Kidney epithelial cell (primary cell): ENCODE results near the gene DSCAML1. TPM values are rescaled to one million over a fixed set of nuclear protein-coding genes. Genes with fewer than 3 reads are reported as not detected.

Experiments used
- DNase-seq: peaks from one replicate; pipeline ENCODE4 v3.0.0-alpha.2; 2010; ENCODE audit warnings: low read depth
- H3K27me3 ChIP-seq: 2 replicates; pipeline ENCODE4 v1.6.0; 2011; ENCODE audit warnings: low read length; ENCODE audit not compliant: control insufficient read depth, insufficient read depth
- H3K36me3 ChIP-seq: 2 replicates; pipeline ENCODE4 v1.5.1; 2011; ENCODE audit warnings: low read length; ENCODE audit not compliant: control insufficient read depth, insufficient read depth
- H3K4me3 ChIP-seq: 2 replicates; pipeline ENCODE4 v1.5.1; 2011; ENCODE audit warnings: low read depth, mild to moderate bottlenecking, control low read depth, low read length
- total RNA-seq: library from RNA; depleted of rRNA; stranded (reverse); fragments of >200 nt; gene quantifications from 2 replicates; pipeline ENCODE4 v1.2.3, GENCODE V29; 2015
- TF ChIP-seq, protein P1 (sequence below): IDR thresholded peaks from 2 replicates; pipeline ENCODE4 v1.5.1; 2011; ENCODE audit warnings: mild to moderate bottlenecking, moderate library complexity, low read length, control low read depth, inconsistent platforms; ENCODE audit not compliant: insufficient read depth, poor library complexity, severe bottlenecking

The DSCAML1 gene
- total RNA-seq, 1 donor from 2014 or later, result 3.1 TPM

DNA sequence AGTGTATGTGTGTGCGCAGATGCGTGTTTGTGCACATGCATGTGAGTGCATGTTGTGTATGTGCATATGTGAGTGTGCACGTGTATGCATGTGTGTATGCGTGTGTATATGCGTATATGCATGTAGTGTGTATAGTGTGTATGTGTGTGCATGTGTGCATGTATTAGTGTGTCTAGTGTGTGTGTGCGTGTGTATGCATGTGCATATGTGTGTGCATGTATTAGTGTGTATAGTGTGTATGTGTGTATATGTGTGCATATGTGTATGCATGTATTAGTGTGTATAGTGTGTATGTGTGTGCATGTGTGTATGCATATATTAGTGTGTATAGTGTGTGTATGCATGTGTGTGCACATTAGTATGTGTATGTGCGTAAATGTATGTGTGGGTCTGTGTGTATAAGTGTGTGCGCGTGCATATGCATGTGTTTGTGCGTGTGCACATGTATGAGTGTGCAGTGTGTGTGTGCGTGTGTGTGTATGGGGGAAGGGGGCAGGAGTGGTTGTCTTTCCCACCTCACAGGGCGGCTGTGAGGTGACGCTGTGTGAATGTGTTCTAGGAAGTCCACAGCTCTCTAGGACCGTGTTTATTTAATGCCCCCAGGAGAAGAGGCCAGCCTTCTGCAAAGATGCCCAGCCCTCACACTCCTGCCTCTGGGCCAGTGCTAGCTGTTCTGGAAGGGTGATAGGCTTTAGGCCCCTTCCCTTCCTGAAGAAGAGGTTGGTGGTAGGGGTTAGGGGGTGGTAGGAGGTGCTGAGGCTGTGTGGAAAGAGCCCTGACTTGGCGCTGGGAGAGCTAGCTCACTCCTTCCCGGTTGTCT lies 354.8 kb downstream of the DSCAML1 start:
- TF ChIP-seq, protein P1, sequence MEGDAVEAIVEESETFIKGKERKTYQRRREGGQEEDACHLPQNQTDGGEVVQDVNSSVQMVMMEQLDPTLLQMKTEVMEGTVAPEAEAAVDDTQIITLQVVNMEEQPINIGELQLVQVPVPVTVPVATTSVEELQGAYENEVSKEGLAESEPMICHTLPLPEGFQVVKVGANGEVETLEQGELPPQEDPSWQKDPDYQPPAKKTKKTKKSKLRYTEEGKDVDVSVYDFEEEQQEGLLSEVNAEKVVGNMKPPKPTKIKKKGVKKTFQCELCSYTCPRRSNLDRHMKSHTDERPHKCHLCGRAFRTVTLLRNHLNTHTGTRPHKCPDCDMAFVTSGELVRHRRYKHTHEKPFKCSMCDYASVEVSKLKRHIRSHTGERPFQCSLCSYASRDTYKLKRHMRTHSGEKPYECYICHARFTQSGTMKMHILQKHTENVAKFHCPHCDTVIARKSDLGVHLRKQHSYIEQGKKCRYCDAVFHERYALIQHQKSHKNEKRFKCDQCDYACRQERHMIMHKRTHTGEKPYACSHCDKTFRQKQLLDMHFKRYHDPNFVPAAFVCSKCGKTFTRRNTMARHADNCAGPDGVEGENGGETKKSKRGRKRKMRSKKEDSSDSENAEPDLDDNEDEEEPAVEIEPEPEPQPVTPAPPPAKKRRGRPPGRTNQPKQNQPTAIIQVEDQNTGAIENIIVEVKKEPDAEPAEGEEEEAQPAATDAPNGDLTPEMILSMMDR, result no peak
- peaks cover 23% of the 10 kb centered on the region for H3K27me3 ChIP-seq

DNA sequence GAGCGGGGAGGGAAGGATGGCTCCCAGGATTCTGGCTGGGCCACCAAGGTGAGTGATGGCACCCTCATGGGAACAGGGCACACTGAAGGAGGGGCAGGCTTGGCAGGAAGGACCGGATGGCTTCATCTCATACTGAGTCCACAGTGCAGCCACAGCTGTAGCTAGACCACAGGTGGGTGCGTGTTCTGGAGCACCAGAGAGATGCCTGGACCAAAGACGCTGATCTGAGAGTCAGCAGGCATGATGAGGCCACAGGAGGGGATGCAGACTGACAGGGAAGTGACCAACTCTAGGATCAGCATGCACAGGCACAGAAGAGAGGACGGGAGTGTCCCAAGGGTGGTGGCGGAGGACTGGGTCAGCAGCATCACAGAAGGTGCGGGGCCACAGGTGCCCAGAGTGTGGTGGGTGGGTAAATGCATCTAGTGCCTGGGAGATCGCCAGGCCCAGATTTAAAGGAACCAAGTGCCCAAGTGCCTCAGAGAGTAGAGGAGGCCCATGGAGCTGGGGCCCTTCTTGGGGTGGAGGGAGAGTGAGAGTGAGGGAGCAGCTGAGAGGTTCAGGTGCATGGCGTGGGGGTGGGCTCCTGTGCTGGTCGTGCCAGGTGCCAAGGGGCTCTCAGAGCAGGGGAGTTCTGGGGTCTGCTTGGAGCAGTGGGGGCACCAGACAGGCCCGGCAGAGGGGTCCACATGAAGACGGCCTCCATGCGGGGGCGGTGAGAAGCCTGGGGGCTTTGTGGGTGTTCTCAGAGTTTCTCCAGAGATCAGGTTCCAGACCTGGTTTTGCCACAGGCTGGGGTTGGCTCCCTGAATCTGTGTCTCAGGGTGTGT lies 355.7 kb downstream of the DSCAML1 start:
- no peaks in the 10 kb centered on the region for H3K36me3 ChIP-seq
- no peak overlapping the region for H3K4me3 ChIP-seq
- DNase-seq, result no peak
- TF ChIP-seq, protein P1, result no peak
- peaks cover 27% of the 10 kb centered on the region for H3K27me3 ChIP-seq

More for the DNA sequence above, 354.8 kb downstream of the DSCAML1 start:
- no peak for DNase-seq
- H3K36me3 ChIP-seq, result no peaks in the 10 kb centered on the region
- H3K4me3 ChIP-seq, result no peak overlapping the region

DNA sequence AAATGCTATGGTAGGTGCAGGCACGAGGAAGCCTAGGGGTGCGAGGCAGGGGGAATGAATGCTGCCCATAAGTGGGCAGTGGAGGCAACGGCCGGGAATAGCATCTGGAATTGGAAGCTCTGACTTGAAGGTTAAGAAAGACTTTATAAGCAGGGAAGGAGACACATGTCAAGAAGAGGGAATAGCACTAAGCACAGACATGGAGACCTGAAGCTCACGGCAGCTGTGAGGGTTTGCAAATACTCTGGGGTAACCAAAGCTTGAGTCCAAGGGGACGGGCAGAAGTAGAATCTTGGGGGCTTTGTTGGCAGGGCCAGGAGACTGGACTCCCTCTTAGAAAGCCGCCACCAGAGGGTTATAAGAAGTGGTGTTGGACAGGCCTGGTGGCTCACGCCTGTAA lies 356.8 kb downstream of the DSCAML1 start:
- TF ChIP-seq, protein P1, result no peak
- Histone ChIP-seq H3K27me3 (peaks cover 30% of the 10 kb centered on the region), H3K4me3 (no peak overlapping the region), H3K36me3 (no peaks in the 10 kb centered on the region)
- no peak for DNase-seq

DNA sequence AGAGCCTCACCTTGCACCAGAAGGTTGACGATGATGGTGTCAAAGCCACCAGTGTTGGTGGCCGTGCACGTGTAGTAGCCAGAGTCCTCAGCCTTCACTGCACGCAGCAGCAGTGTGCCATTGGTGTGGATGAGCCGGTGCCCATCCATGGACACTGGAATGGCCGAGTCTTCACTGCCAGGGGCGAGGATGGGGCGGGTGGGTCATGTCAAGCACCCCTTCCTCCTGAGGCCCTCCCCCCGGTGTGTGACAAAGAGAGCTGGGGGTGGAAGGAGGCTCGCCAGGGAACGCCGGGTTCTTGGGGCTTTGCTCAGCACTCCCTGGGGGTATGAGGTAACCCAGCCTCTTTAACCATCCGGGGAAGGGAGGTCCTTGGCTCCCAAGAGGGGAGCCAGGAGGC lies 357.8 kb downstream of the DSCAML1 start:
- no peaks in the 10 kb centered on the region for H3K36me3 ChIP-seq
- DNase-seq, result no peak
- peaks cover 27% of the 10 kb centered on the region for H3K27me3 ChIP-seq
- H3K4me3 ChIP-seq, result no peak overlapping the region
- TF ChIP-seq, protein P1, result no peak

DNA sequence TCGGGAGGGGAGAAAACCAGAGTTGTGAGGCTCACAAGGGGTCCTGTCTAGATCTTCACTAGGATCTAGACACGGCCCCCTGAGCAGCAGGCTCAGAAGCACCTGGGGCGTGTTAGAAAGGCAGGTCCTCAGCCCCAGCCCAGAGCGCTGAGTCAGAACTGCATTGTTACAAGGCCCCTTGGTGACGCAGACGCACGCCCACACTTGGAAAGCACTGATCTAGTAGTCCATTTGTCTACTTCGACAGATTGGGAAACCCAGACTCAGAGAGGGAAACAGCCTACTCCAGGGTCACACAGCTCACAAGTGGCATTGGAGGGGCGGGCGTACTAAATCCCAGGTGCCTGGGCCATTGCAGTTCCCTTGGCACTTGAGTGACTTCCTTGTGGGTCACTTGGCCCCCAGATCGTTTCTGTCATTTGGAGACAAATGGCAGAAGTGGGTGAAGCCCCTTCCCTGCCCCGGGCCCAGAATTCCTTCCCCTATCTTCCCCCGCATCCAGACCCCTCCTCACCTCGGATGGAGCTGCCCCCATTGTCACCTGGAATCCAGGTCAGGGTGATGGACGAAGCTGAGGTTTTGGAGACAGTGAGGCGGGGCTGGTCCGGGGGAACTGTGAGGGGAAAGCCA lies 358.5 kb downstream of the DSCAML1 start:
- Histone ChIP-seq H3K27me3 (peaks cover 20% of the 10 kb centered on the region), H3K36me3 (no peaks in the 10 kb centered on the region), H3K4me3 (no peak overlapping the region)
- peak; percentile 37 for DNase-seq
- TF ChIP-seq, protein P1, result no peak
